Fibroblast of lung (primary cell): ENCODE results near the gene DMRTC2.

Experiments
- EZH2 ChIP-seq: IDR thresholded peaks from 2 replicates; pipeline ENCODE4 v1.5.1; 2012; ENCODE audit warnings: low read length, control low read depth, mild to moderate bottlenecking; ENCODE audit errors: missing control alignments
- TF ChIP-seq, protein P1 (sequence below), 2 donors: IDR thresholded peaks in 1 of 2; conservative IDR thresholded peaks in 1 of 2; 1 replicate in 1 of 2; 2 replicates in 1 of 2; pipeline ENCODE4 v1.5.1; 2011 to 2012; ENCODE audit warnings: low read length in 2 of 2, control low read depth in 1 of 2, inconsistent platforms in 1 of 2, low read depth in 1 of 2, mild to moderate bottlenecking in 1 of 2

- TF ChIP-seq, protein P1, sequence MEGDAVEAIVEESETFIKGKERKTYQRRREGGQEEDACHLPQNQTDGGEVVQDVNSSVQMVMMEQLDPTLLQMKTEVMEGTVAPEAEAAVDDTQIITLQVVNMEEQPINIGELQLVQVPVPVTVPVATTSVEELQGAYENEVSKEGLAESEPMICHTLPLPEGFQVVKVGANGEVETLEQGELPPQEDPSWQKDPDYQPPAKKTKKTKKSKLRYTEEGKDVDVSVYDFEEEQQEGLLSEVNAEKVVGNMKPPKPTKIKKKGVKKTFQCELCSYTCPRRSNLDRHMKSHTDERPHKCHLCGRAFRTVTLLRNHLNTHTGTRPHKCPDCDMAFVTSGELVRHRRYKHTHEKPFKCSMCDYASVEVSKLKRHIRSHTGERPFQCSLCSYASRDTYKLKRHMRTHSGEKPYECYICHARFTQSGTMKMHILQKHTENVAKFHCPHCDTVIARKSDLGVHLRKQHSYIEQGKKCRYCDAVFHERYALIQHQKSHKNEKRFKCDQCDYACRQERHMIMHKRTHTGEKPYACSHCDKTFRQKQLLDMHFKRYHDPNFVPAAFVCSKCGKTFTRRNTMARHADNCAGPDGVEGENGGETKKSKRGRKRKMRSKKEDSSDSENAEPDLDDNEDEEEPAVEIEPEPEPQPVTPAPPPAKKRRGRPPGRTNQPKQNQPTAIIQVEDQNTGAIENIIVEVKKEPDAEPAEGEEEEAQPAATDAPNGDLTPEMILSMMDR (conservative IDR thresholded peaks at IDR 0.05 in 1 of 2, IDR thresholded peaks at IDR 0.05 in 1 of 2; ENCODE audit: low read depth in 1 of 2, low read length in 2 of 2), result no peak
- TF ChIP-seq EZH2, result no peak
Measured at GRCh38 chr19:41897820-41898219, 53.0 kb downstream of the DMRTC2 start.
